Neural progenitor cell (in vitro differentiated cells): ENCODE results near the gene MIAT.

Source experiments
- EZH2phosphoT487 ChIP-seq: fragments of 200-600 bp; sonication (generic); IDR thresholded peaks from 2 replicates; pipeline ENCODE4 v1.6.1; 2017; ENCODE audit warnings: antibody characterized with exemption
- TF ChIP-seq, protein P1 (sequence below): fragments of 200-600 bp; sonication (generic); IDR thresholded peaks from 2 replicates; pipeline ENCODE4 v1.5.1; 2017; ENCODE audit warnings: antibody characterized with exemption, mild to moderate bottlenecking

DNA sequence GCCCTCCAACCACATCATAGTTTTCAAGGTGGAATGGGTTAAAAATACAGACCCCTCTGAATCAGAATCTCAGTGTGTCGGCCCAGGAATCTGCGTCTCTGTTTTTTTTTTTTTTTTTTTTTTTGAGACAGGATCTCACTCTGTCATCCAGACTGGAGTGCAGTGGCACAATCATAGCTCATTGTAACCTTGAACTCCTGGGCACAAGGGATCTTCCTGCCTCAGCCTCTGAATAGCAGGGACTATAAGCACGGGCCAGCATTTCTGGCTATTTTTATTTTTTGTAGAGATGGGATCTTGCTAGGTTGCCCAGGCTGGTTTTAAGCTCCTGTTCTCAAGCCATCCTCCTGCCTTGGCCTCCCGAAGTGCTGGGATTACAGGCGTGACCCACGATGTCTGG, 28.2 kb downstream of the MIAT start:
- no peak for TF ChIP-seq EZH2phosphoT487
- TF ChIP-seq, protein P1, sequence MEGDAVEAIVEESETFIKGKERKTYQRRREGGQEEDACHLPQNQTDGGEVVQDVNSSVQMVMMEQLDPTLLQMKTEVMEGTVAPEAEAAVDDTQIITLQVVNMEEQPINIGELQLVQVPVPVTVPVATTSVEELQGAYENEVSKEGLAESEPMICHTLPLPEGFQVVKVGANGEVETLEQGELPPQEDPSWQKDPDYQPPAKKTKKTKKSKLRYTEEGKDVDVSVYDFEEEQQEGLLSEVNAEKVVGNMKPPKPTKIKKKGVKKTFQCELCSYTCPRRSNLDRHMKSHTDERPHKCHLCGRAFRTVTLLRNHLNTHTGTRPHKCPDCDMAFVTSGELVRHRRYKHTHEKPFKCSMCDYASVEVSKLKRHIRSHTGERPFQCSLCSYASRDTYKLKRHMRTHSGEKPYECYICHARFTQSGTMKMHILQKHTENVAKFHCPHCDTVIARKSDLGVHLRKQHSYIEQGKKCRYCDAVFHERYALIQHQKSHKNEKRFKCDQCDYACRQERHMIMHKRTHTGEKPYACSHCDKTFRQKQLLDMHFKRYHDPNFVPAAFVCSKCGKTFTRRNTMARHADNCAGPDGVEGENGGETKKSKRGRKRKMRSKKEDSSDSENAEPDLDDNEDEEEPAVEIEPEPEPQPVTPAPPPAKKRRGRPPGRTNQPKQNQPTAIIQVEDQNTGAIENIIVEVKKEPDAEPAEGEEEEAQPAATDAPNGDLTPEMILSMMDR, result no peak
